CD4-positive, alpha-beta T cell treated with Interleukin-1 beta for 1 hour (primary cell): Measurements from ENCODE around the gene MAST4.
"Not testable (repeated sequence)": the region's sequence is repeated elsewhere in the genome, so short reads cannot be mapped to it uniquely, and the experiment has no call there.

Experiments
- DNase-seq, 2 donors: peaks; one replicate each; pipeline ENCODE4 v3.0.0-alpha.2; 2020 to 2022

MAST4 gene

DNA sequence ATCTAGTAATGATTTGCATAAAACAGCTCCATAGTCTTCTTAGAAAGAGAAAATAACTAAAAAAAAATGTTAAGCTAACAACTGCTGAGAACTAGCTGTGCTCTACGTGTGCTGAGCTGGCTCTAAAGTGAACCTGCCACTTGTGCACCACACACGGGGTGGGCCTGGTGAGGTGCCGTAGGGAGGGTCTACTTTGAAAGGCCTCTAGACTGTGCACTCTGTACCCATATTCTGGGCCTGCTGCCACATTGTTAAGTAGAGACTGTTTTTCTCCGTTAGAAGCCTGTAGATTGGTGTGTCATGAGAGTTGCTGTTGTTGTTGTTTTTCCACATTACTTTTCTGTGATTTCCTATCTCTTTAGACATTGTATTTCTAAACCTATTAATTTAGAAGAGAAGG is 506.5 kb downstream of the MAST4 start:
- no peak for DNase-seq

DNA sequence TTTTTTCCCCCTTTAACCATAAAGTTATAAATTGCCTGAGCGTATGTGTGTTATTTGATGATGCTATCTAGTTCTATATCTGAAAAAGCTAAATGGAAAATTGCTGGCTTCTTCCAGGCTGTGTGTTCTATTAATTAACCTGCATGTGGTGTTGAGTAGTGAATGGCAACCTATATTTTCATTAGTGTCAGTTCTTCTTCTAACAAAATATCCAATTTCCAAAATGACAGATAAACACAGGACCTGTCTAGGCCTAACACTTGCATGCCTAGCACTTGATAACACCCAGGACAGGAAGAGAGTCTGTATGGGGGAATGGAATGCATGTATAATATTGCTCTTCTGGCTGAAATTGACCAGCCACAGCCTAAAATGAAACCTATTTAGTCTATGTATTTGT is 508.7 kb downstream of the MAST4 start:
- DNase-seq: no peak

- no peak for DNase-seq
Measured at GRCh38 chr5:67105270-67105669, 509.1 kb downstream of the MAST4 start.

- DNase-seq: no peak
Measured at GRCh38 chr5:67106626-67107342, 510.6 kb downstream of the MAST4 start.

- DNase-seq: no peak
Measured at GRCh38 chr5:67111779-67112178, 515.6 kb downstream of the MAST4 start.

DNA sequence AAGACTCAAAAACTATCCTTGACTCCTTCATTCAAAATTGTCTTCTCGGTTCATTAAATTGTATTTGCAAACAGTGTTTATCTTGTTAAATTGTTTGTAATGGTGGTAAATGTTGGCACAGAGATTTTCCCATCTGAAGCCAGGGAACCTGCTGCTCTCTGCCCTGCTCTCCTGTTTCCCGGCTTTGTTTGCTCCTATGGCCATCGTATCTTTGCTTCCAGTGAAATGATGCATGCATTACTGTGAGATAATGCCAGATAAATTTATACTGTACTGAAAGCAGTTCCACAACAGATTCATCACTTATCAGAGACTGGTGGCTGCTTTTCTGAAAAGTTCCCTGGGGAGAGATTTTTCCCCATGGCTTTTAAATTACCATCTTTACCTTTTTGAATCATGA is 519.1 kb downstream of the MAST4 start:
- no peak for DNase-seq

GRCh38 chr5:67115817-67116216 is 519.6 kb downstream of the MAST4 start:
- DNase-seq: no peak

DNA sequence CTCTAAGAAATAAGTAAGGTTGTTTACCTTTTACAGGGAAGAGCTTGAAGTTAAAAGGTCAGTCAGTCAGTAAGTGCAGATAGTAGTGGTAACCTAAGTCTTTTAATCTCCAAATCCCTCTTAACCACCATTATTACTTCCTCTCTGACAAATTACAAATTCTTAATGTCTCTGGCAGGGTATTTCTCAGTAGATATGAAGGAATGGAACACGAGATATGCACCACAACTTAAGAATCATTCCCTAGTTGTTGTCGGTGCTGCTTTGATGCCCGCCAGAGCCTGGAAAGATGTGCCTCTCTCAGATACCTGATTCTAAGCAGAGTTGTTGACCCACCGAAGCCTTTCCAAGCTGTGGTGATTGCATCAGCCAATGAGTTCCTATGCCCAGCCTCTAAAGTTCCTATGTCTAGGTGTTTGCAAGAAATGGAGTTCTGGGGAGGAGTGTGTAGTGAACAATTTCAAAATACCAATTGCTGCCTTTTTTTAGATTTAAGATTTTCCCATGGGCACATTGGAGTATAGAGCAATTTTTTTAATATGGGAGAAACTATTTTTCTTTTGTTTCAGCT is 521.9 kb downstream of the MAST4 start:
- DNase-seq: no peak

DNA sequence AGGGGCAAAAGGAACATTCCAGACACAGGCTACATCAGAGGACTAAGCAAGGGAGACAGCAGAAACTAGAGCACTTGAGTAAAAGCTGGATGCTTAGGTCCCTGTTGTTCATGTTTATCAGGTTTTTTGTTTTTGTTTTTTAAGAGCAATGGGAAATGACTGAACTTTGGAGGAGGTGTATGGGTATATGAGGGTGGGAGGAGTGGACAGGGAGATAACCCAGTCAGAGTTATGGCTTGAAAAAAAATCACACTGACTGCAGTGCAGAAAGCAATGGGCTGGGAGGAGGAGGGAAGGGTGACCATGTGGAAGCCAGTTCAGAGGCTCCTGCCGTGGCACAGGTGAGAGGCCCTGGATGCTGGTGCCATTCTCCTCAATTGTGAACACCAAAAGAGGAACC is 522.8 kb downstream of the MAST4 start:
- DNase-seq: no peak

DNA sequence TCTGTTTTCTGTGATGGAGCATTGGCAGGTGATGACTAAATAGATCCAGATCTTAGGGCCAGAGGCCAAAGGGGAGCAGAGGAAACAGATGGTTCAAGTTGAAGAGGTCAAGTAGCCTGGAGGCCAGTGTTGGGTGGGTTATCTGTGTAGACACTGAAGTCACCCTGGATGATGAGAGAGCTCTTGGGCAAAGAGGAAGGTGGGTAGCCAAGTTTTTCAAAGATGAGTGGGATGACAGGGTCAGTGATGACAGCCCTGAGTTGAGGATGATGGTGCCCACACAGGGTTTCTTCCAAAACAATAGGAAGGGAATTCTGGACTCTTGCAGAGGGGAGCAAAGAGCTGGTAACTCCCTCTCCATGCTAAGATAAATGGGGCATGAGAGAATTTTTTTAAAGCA is 523.8 kb downstream of the MAST4 start:
- DNase-seq: no peak

- DNase-seq: no peak
Measured at GRCh38 chr5:67123819-67124218, 527.6 kb downstream of the MAST4 start.

DNA sequence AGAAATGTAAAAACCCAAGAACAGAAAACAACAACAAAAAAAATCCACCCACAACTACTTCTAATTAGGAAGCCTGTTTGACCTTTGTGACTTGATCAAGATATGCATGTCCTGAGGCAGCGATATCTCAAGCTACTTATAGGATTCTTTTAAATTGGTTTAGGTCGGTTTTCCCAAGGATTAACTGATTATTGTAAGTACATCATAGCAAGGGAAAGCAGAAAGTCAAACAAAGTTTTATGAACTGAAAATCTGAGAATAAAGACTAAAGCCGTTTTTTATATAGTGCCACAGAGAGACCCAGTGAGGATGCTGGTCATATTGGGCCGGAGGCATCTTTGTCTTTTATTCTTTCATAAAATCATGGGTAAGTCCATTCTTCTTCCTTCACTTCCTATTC is 528.4 kb downstream of the MAST4 start:
- DNase-seq: no peak

DNA sequence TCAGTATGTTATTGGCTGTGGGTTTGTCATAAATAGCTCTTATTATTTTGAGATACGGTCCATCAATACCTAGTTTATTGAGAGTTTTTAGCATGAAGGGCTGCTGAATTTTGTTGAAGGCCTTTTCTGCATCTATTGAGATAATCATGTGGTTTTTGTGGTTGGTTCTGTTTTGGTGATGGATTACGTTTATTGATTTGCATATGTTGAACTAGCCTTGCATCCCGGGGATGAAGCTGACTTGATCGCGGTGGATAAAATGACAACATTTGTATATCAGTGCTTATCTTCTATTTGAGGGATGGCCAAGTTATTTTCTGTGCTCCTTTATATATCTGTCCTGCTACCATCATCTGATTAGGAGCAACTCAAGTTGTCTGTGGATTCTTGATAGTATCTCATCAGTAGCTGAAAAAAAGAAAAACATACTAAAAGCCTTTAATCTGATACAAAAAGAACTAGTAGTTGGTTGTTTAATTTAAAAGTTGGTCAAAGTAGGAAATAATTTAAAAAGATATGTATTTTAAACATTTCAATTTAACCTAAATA is 531.2 kb downstream of the MAST4 start:
- not testable (repeated sequence) for DNase-seq

- DNase-seq: no peak
Measured at GRCh38 chr5:67129768-67130167, 533.6 kb downstream of the MAST4 start.

DNA sequence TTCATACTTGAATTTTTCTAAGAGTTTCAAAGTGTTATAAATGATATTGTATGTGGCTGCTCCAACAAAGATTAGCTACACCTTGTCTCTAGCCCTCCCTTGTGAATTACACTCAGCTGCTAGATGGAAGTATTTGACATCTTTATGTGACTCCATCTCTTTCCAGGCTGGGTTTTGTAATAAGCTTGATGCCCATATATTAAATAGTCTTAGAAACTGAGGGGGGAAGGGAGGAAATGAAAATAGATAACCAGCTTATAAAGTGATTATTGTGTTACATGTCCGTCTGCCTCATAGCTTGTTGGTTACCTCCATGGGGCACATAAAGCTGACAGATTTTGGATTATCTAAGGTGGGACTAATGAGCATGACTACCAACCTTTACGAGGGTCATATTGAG is 537.0 kb downstream of the MAST4 start:
- no peak for DNase-seq

DNA sequence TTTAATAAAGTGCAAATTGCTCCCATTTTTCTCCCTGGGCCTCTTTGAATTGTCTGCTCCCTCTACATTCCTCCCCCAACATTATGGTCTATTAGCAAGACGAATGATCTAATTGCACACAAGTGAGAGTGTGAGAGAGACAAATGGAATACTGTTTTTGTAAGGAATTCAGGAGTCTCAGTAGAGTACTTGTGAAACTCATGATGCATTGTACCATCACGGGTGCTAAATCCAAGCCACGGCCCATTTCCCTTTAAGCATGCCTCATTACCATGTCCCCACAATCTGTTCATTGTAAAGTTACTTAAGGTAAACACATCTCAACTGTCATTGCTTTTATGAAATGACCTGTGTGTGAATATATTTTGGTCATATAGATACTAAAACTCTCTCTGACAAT is 537.6 kb downstream of the MAST4 start:
- no peak for DNase-seq

DNA sequence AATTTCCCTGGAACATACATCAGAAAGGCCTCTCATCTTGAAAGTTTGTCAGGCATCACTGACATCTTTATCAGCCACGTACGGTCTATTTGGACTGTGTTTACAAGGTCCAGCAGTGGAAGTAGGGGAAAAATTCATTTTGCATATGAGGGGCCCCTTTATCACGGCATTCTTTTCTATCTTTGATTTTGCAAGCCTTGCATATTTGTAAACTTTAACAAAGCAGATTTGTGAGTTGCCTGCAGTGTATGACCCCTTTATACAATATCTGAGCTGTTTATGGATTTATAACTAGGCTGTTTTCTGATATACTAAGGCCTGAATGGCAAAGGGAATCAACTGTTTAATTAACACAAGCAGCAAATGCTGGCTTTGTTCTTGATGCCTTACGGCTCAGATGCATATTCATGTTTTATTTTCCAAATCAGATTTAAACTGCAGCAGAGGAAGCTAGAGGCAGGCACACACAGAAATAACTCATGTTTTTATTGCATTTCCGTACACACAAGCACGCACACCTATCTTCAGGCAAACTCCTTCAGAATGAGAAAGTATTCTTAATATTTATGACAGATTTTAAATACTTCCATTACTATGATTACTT is 539.3 kb downstream of the MAST4 start:
- DNase-seq: no peak

- DNase-seq: no peak
Measured at GRCh38 chr5:67139030-67139429, 542.8 kb downstream of the MAST4 start.

- no peak for DNase-seq
Measured at GRCh38 chr5:67140413-67140812, 544.2 kb downstream of the MAST4 start.

GRCh38 chr5:67141644-67142043 is 545.5 kb downstream of the MAST4 start:
- DNase-seq: no peak

GRCh38 chr5:67142816-67143215 is 546.6 kb downstream of the MAST4 start:
- no peak for DNase-seq

DNA sequence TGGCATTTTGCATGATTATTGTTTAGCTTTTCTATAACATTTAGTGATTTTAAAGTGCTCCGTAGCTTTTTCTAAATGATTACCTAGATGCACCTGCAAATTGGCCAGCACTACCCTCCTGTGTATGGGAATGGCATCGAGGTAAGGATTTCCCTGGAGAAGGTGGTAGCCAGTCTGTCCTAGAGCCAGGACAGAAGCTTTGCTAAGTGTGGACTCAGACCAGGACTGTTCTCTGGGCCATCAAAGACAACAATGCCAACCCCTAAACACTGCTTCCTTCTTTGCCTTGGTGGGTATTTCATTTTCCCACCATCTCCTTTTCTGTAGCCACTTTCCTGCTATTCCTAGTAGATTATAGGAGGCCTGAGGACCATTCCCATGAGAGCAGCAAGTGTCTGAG is 547.4 kb downstream of the MAST4 start:
- no peak for DNase-seq

DNA sequence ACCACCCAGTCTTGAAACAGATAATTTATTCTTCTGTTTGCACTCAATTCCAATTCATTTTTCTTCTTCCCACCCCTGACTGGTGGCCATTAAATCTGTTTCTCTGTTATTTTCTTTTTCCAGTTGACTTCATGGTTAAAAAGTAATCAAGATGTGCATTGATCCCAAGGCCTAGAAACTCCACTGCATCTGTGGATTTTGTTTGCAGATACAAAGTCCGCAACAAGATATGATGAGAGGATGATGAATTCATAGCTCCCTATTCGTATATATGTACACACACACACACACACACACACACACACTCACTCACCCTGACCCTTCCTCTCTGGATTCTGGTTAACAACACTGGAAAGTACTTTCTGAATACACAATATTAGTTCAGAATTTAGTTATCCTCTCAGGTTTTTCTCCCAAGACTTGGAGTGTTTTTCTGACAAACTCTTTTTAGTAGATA is 548.0 kb downstream of the MAST4 start:
- DNase-seq: no peak

- no peak for DNase-seq
Measured at GRCh38 chr5:67146574-67146973, 550.4 kb downstream of the MAST4 start.
